ENCODE results near the gene SLC35C1. TPM values are rescaled to one million over a fixed set of nuclear protein-coding genes. Genes with fewer than 3 reads are reported as not detected.

SLC35C1 gene
- total and polyA plus RNA-seq, 2 of the 8 experiments (the other 6 are each of a cell fraction or from before 2014, with no cell fraction given) = 4.6 to 10.6 TPM

DNA sequence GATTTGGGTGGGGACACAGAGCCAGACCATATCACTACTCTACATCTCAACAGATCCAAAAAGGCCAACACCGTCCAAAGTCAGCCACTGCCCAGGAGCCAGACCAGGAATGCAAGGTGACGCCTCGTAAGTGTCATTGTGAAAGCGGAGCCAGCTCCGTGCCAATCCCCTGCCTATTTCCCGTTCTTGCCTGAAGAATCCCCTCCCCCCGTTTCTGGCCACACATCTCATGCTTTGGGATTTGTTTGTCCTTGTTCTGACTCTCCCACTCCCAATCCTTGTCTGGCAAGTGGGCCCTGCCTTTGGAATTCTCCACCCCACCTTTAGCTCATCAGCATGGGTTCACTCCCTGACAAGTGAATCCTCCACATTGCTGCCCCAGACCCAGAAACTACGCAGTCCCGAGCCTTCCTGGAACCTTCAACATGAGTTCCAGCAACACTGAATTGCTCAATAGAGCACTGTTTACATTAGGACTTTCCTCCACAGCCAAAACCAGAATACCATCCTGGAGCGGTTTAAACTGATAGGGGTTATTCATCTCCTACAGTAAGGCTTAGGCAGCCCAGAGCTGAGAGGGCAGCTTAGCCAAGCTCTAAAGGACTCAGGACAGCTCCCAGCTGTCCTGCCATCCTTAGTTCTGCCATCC, 6.0 kb upstream of the SLC35C1 start:
- CTCF ChIA-PET (ENCODE audit: partially characterized antibody) = interaction anchor here (0.6 to 2.5 kb wide), 2 partner anchors 27 to 36 kb away, joined by 3 to 11 read pairs; no protein-coding TSS in a partner anchor
- Histone ChIP-seq H3K56ac (replicated peaks; ENCODE audit: insufficient read length, low read depth, low read length) (no peak overlapping the region), H3K18ac (ENCODE audit: extremely low read depth, low read length) (no peak overlapping the region), H3K79me2 (ENCODE audit: control insufficient read depth in 1 of 2, insufficient read depth in 2 of 2, low read length in 2 of 2) (no peaks in the 10 kb centered on the region), H3K4me1 (replicated peaks in 1 of 4; ENCODE audit: control insufficient read depth in 3 of 4, insufficient read depth in 4 of 4, low read length in 3 of 4) (no peaks in the 10 kb centered on the region; a peak in 1 of 7 replicates), H3K36me3 (ENCODE audit: control insufficient read depth in 2 of 4, insufficient read depth in 4 of 4, low read length in 3 of 4) (no peaks in the 10 kb centered on the region), H3K4ac (replicated peaks; ENCODE audit: insufficient read length, low read depth, low read length) (no peak overlapping the region), H2AFZ (ENCODE audit: low read length) (no peak overlapping the region), H4K5ac (ENCODE audit: insufficient read length, low read depth, low read length) (no peak overlapping the region), H3K79me1 (ENCODE audit: low read depth, low read length) (no peaks in the 10 kb centered on the region), H2BK15ac (ENCODE audit: low read length) (no peak overlapping the region), H4K8ac (ENCODE audit: extremely low read depth, insufficient read depth, low read length) (no peak overlapping the region), H3K4me2 (ENCODE audit: insufficient read depth in 1 of 2, low read depth in 2 of 2, low read length in 2 of 2) (no peak overlapping the region), H4K20me1 (replicated peaks in 1 of 2; ENCODE audit: control insufficient read depth in 1 of 2, insufficient read depth in 2 of 2, low read length in 2 of 2) (no peaks in the 10 kb centered on the region), H3K9ac (replicated peaks in 1 of 4; ENCODE audit: extremely low read depth in 1 of 4, low read depth in 3 of 4, low read length in 3 of 4) (no peak overlapping the region; a peak in 1 of 7 replicates), H3K14ac (ENCODE audit: insufficient read length) (no peak overlapping the region), H3K27me3 (replicated peaks in 1 of 4; ENCODE audit: control insufficient read depth in 3 of 4, extremely low read depth in 1 of 4, insufficient read depth in 3 of 4, low read length in 3 of 4) (peaks cover 6 to 19% (median 12%) of the 10 kb centered on the region in 4 experiments), H4K91ac (replicated peaks; ENCODE audit: insufficient read length, low read length) (no peak overlapping the region), H3K4me3 (ENCODE audit: extremely low read depth in 1 of 4, insufficient read depth in 2 of 4, low read depth in 3 of 4, low read length in 4 of 4) (no peak overlapping the region), H2BK120ac (replicated peaks; ENCODE audit: low read depth, low read length) (no peak overlapping the region), H2BK20ac (ENCODE audit: low read length) (no peak overlapping the region), H3K23me2 (ENCODE audit: low read depth, low read length) (peaks cover 2% of the 10 kb centered on the region; the same call in 1 of the 2 replicates), H3K27ac (ENCODE audit: low read depth, low read length) (no peak overlapping the region), H3K23ac (ENCODE audit: insufficient read length) (no peak overlapping the region), H3K9me3 (ENCODE audit: insufficient read depth in 2 of 2, low read depth in 1 of 2, low read length in 1 of 2) (no peaks in the 10 kb centered on the region), H2AK5ac (ENCODE audit: low read depth, low read length) (no peak overlapping the region), H2BK12ac (ENCODE audit: low read depth, low read length) (no peak overlapping the region), H2BK5ac (ENCODE audit: low read depth, low read length) (no peak overlapping the region)
- 90% methylated on average over 10 of the region's 10 CpGs; no CpG with 5 or more reads in 1 of the 2 experiments for WGBS, 2 experiments (ENCODE audit: extremely low coverage in 1 of 2, insufficient coverage in 1 of 2, insufficient read length in 1 of 2, insufficient replicate concordance in 2 of 2, low coverage in 1 of 2, low lambda C conversion rate in 2 of 2, missing lambda C conversion rate in 1 of 2)
- POLR2A ChIA-PET (ENCODE audit: partially characterized antibody) = no interaction called here
- DNase-seq (ENCODE audit: low read depth in 1 of 2, low spot score in 2 of 2) (peak in 1 of 2 experiments; percentile 39), FAIRE-seq (no peak)
- TF ChIP-seq ASH2L (IDR thresholded peaks at IDR 0.05; ENCODE audit: low read length) = no peak
- no peak for TF ChIP-seq EGR1 (IDR thresholded peaks at IDR 0.05; ENCODE audit: borderline replicate concordance, low read depth, low read length)
- TF ChIP-seq CHD1 (IDR thresholded peaks at IDR 0.05; ENCODE audit: low read depth, low read length) = no peak
- TF ChIP-seq SUZ12 (IDR thresholded peaks at IDR 0.05; ENCODE audit: low read length) = no peak
- TF ChIP-seq JUND (IDR thresholded peaks at IDR 0.05; ENCODE audit: low read length) = no peak
- TF ChIP-seq TAF7 (optimal IDR thresholded peaks at IDR 0.05; ENCODE audit: borderline replicate concordance, low read depth, low read length) = no peak
- TF ChIP-seq RFX5 (IDR thresholded peaks at IDR 0.05; ENCODE audit: borderline replicate concordance, low read depth, low read length) = no peak
- TF ChIP-seq CREB1 (IDR thresholded peaks at IDR 0.05) = no peak
- TF ChIP-seq SP1 (IDR thresholded peaks at IDR 0.05; ENCODE audit: low read depth, low read length) = no peak
- TF ChIP-seq HDAC6 (IDR thresholded peaks at IDR 0.05; ENCODE audit: low read depth, low read length) = no peak
- TF ChIP-seq CTCF (IDR thresholded peaks at IDR 0.05; ENCODE audit: control extremely low read depth in 1 of 3, insufficient read depth in 1 of 3, low read depth in 1 of 3, low read length in 3 of 3) = no peak
- no peak for TF ChIP-seq KDM4A (IDR thresholded peaks at IDR 0.05; ENCODE audit: low read depth, low read length, severe bottlenecking)

Measured in H1 (cell line).